ENCODE measurements around the gene PSMB10.

The PSMB10 gene

DNA sequence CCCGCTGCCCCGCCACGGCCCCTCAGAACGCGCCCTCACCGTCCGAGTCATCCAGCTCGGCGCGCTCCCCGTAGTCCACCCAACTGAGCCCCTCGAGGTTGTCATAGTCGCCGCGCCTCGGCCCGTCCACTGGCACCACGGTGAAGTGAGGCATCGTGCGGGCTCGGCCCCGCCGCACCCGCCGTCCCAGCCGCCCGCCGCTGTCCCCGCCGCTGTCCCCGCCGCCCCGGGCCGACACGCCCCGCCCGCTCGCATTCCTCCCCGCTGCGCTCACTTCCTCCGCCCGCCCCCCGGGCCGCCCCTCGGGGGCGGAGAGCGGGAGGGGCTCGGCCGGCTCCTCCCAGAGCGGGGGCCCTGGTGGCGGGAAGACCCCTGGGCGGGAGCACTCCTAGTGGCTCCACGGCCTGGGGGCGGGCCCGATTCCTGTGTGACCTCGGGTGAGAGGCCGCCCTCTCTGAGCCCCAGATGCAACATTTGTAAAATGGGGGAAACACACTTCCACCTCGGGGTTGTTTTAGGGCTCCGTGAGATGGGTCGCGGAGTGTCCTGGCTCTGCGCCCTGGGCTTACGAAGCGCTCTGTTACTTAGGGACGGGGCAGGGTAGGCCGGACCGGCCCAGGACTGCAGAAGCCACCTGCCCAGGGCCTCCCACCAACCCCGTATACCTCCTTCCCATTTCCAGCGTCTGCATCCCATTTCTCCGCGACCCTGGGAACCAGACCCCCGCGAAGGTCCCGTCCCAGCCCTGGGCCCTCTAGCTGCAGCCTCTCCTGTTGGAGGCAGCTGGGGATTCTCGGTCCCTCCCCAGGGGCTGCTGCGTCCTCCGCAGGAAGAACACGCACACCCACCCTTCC lies 32.0 kb upstream of the PSMB10 start, which contains the start of gene SLC12A4 (continued):
- no peak for TF ChIP-seq MYNN (tag by site-specific recombination; IDR thresholded peaks at IDR 0.05; ENCODE audit: borderline replicate concordance)
- TF ChIP-seq TCF7L2 (IDR thresholded peaks at IDR 0.05; ENCODE audit: borderline replicate concordance, low read depth, low read length), result no peak
- no peak for TF ChIP-seq ZNF529 (tag by site-specific recombination; IDR thresholded peaks at IDR 0.05; ENCODE audit: insufficient replicate concordance)
- TF ChIP-seq ZNF558 (tag by site-specific recombination; IDR thresholded peaks at IDR 0.05), result no peak
- no peak for TF ChIP-seq ZNF600 (tag by site-specific recombination; IDR thresholded peaks at IDR 0.05)
- TF ChIP-seq ZNF221 (tag by site-specific recombination; IDR thresholded peaks at IDR 0.05; ENCODE audit: borderline replicate concordance), result no peak
- TF ChIP-seq RBAK (tag by site-specific recombination; IDR thresholded peaks at IDR 0.05), result no peak
- TF ChIP-seq ZNF514 (tag by site-specific recombination; IDR thresholded peaks at IDR 0.05), result no peak
- no peak for TF ChIP-seq HOXA7 (CRISPR knock-in tag; IDR thresholded peaks at IDR 0.05; ENCODE audit: borderline replicate concordance)
- TF ChIP-seq ZNF292 (tag by site-specific recombination; IDR thresholded peaks at IDR 0.05; ENCODE audit: borderline replicate concordance, low read depth), result no peak
- TF ChIP-seq ZNF248 (tag by site-specific recombination; IDR thresholded peaks at IDR 0.05), result no peak
- TF ChIP-seq, protein P1, sequence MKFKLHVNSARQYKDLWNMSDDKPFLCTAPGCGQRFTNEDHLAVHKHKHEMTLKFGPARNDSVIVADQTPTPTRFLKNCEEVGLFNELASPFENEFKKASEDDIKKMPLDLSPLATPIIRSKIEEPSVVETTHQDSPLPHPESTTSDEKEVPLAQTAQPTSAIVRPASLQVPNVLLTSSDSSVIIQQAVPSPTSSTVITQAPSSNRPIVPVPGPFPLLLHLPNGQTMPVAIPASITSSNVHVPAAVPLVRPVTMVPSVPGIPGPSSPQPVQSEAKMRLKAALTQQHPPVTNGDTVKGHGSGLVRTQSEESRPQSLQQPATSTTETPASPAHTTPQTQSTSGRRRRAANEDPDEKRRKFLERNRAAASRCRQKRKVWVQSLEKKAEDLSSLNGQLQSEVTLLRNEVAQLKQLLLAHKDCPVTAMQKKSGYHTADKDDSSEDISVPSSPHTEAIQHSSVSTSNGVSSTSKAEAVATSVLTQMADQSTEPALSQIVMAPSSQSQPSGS (tag by site-specific recombination; IDR thresholded peaks at IDR 0.05; ENCODE audit: low read depth), result no peak
- no peak for TF ChIP-seq ZNF302 (tag by site-specific recombination; IDR thresholded peaks at IDR 0.05; ENCODE audit: low read depth)
- no peak; the same call in 1 of the 2 replicates for TF ChIP-seq ZNF341 (tag by site-specific recombination; IDR thresholded peaks at IDR 0.05; ENCODE audit: low read depth)
- TF ChIP-seq ZNF768 (tag by site-specific recombination; IDR thresholded peaks at IDR 0.05), result peak; percentile 100

- H3K4me1 ChIP-seq (ENCODE audit: control insufficient read depth, insufficient read depth, low read length), result no peaks in the 10 kb centered on the region; the same call in none of the 2 replicates
- H3K9me3 ChIP-seq (ENCODE audit: control insufficient read depth, insufficient read depth, low read depth, low read length), result no peaks in the 10 kb centered on the region
- TF ChIP-seq ZBTB26 (tag by site-specific recombination; optimal IDR thresholded peaks at IDR 0.05) (peak; percentile 93), ZNF692 (tag by site-specific recombination; IDR thresholded peaks at IDR 0.05) (peak; percentile 91), ZFP69B (tag by site-specific recombination; IDR thresholded peaks at IDR 0.05) (peak; percentile 72), ZNF335 (tag by site-specific recombination; conservative IDR thresholded peaks at IDR 0.05) (0 out of 2 replicates have a peak, but pooled peaks have one; percentile 2), GLIS2 (tag by site-specific recombination; IDR thresholded peaks at IDR 0.05) (peak; percentile 16; the same call in 1 of the 2 replicates), ZNF76 (tag by site-specific recombination; IDR thresholded peaks at IDR 0.05; ENCODE audit: borderline replicate concordance, low read depth) (0 out of 2 replicates have a peak, but pooled peaks have one; percentile 29), ZNF416 (tag by site-specific recombination; IDR thresholded peaks at IDR 0.05) (no peak), ZSCAN30 (tag by site-specific recombination; IDR thresholded peaks at IDR 0.05) (0 out of 2 replicates have a peak, but pooled peaks have one; percentile 14), ZNF2 (tag by site-specific recombination; IDR thresholded peaks at IDR 0.05) (peak; percentile 10; the same call in 1 of the 2 replicates), MEIS1 (CRISPR knock-in tag; IDR thresholded peaks at IDR 0.05; ENCODE audit: borderline replicate concordance) (no peak)
- TF ChIP-seq, protein P2, sequence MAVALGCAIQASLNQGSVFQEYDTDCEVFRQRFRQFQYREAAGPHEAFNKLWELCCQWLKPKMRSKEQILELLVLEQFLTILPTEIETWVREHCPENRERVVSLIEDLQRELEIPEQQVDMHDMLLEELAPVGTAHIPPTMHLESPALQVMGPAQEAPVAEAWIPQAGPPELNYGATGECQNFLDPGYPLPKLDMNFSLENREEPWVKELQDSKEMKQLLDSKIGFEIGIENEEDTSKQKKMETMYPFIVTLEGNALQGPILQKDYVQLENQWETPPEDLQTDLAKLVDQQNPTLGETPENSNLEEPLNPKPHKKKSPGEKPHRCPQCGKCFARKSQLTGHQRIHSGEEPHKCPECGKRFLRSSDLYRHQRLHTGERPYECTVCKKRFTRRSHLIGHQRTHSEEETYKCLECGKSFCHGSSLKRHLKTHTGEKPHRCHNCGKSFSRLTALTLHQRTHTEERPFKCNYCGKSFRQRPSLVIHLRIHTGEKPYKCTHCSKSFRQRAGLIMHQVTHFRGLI (tag by site-specific recombination; IDR thresholded peaks at IDR 0.05), result peak; percentile 21; the same call in 1 of the 2 replicates
- TF ChIP-seq, protein P3, sequence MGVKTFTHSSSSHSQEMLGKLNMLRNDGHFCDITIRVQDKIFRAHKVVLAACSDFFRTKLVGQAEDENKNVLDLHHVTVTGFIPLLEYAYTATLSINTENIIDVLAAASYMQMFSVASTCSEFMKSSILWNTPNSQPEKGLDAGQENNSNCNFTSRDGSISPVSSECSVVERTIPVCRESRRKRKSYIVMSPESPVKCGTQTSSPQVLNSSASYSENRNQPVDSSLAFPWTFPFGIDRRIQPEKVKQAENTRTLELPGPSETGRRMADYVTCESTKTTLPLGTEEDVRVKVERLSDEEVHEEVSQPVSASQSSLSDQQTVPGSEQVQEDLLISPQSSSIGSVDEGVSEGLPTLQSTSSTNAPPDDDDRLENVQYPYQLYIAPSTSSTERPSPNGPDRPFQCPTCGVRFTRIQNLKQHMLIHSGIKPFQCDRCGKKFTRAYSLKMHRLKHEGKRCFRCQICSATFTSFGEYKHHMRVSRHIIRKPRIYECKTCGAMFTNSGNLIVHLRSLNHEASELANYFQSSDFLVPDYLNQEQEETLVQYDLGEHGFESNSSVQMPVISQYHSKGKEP (tag by site-specific recombination; IDR thresholded peaks at IDR 0.05), result no peak
- CTCF ChIA-PET, result no interaction called here
- H3K36me3 ChIP-seq (ENCODE audit: control insufficient read depth in 2 of 2, insufficient read depth in 1 of 2, low read length in 2 of 2), result peaks cover 0 to 31% of the 10 kb centered on the region in 2 experiments; a peak in 1 of 3 replicates
- POLR2A ChIA-PET, result interaction anchor here (0.9 kb wide), 1 partner anchor 31 kb away, joined by 3 read pairs; the partner anchor contains the start of gene PSMB10
- H3K27ac ChIP-seq (ENCODE audit: extremely low read depth, low read depth, low read length), result peak overlapping the region; percentile 80; the same call in 1 of the 2 replicates
- H3K4me3 ChIP-seq (ENCODE audit: low read depth, low read length), result peak overlapping the region; percentile 68
These were observed 31.3 kb upstream of the PSMB10 start for GRCh38 chr16:67967958-67968399.
